ENCODE data around the gene PAIP2B.
"Not testable (repeated sequence)": the region's sequence is repeated elsewhere in the genome, so short reads cannot be mapped to it uniquely, and the experiment has no call there.

Gene PAIP2B

GRCh38 chr2:71226965-71227560 is at the start of gene PAIP2B:
PAIP2B (minus strand) TSS chr2:71227103; CDS start chr2:71202589, 24,514 bp downstream.
- DNase-seq = peak; percentile 99

- DNase-seq = no peak
Observed at GRCh38 chr2:71275939-71276310, 49.0 kb upstream of the PAIP2B start.

- no peak for DNase-seq
Observed at GRCh38 chr2:71269511-71270090, 42.7 kb upstream of the PAIP2B start.

- no peak for DNase-seq
Observed at GRCh38 chr2:71263386-71263785, 36.5 kb upstream of the PAIP2B start.

- DNase-seq = no peak
Observed at GRCh38 chr2:71261534-71261933, 34.6 kb upstream of the PAIP2B start.

- no peak for DNase-seq
Observed at GRCh38 chr2:71256421-71256820, 29.5 kb upstream of the PAIP2B start.

GRCh38 chr2:71254776-71255175 is 27.9 kb upstream of the PAIP2B start:
- DNase-seq = no peak

GRCh38 chr2:71254078-71254477 is 27.2 kb upstream of the PAIP2B start:
- DNase-seq = no peak

- DNase-seq = no peak
Observed at GRCh38 chr2:71253476-71253875, 26.6 kb upstream of the PAIP2B start.

- no peak for DNase-seq
Observed at GRCh38 chr2:71252862-71253261, 26.0 kb upstream of the PAIP2B start.

- DNase-seq = no peak
Observed at GRCh38 chr2:71250935-71251334, 24.0 kb upstream of the PAIP2B start.

GRCh38 chr2:71244302-71244660 is 17.4 kb upstream of the PAIP2B start:
- DNase-seq = no peak

- DNase-seq = no peak
Observed at GRCh38 chr2:71243634-71244301, 16.9 kb upstream of the PAIP2B start.

- DNase-seq = no peak
Observed at GRCh38 chr2:71240794-71241193, 13.9 kb upstream of the PAIP2B start.

- no peak for DNase-seq
Observed at GRCh38 chr2:71238089-71238488, 11.2 kb upstream of the PAIP2B start.

GRCh38 chr2:71235930-71236587 is 9.2 kb upstream of the PAIP2B start:
- no peak for DNase-seq

- DNase-seq = not testable (repeated sequence)
Observed at GRCh38 chr2:71233072-71233471, 6.2 kb upstream of the PAIP2B start.

GRCh38 chr2:71226096-71226964 is 573 bp downstream of the PAIP2B start:
- DNase-seq = peak; percentile 41

- no peak for DNase-seq
Observed at GRCh38 chr2:71224935-71225334, 2.0 kb downstream of the PAIP2B start.

- DNase-seq = no peak
Observed at GRCh38 chr2:71224457-71224856, 2.4 kb downstream of the PAIP2B start.

GRCh38 chr2:71223767-71224333 is 3.1 kb downstream of the PAIP2B start:
- no peak for DNase-seq

GRCh38 chr2:71220743-71221142 is 6.2 kb downstream of the PAIP2B start:
- DNase-seq = no peak

GRCh38 chr2:71216501-71216900 is 10.4 kb downstream of the PAIP2B start:
- DNase-seq = no peak

All from CD4-positive, alpha-beta T cell treated with Interleukin-6 for 4 hours (primary cell).